ENCODE data around the gene ARHGEF1. TPM values are rescaled to one million over a fixed set of nuclear protein-coding genes. Genes with fewer than 3 reads are reported as not detected.
A peak's percentile ranks its signal among the peaks of the same experiment; 100 is the strongest.

ARHGEF1 gene
- total and polyA plus RNA-seq, 2 donors (not counting 1 experiment from before 2014, with no cell fraction given), result 646 to 886 TPM

GRCh38 chr19:41927497-41928192 lies 44.7 kb downstream of the ARHGEF1 start:
- peak; percentile 39 for DNase-seq
- peaks cover 10% of the 10 kb centered on the region for H3K79me2 ChIP-seq (ENCODE audit: control insufficient read depth, insufficient read depth, low read length)
- TF ChIP-seq EZH2 (IDR thresholded peaks at IDR 0.05; ENCODE audit: borderline replicate concordance, insufficient read depth, low read depth, low read length, poor library complexity, severe bottlenecking) (no peak), CTCF (IDR thresholded peaks at IDR 0.05) (no peak)
- ChIA-PET POLR2A (interaction anchor here (0.6 to 2.5 kb wide), 4 partner anchors 17 to 45 kb away, joined by 3 to 17 read pairs (median 4); partner anchors contain the start of gene ARHGEF1), CTCF (interaction anchor here (1.0 to 1.3 kb wide), 4 partner anchors 18 to 30 kb away, joined by 3 to 4 read pairs (median 4); no protein-coding TSS in a partner anchor)
- H4K20me1 ChIP-seq (ENCODE audit: control insufficient read depth, insufficient read depth, low read length, poor library complexity, severe bottlenecking), result no peaks in the 10 kb centered on the region
- Mint-ChIP-seq H3K4me3 (no peak overlapping the region), H3K27me3 (peaks cover 10% of the 10 kb centered on the region), H3K4me1 (peaks cover 33% of the 10 kb centered on the region), H3K9me3 (ENCODE audit: insufficient read depth) (no peaks in the 10 kb centered on the region), H3K27ac (peak overlapping the region; percentile 71)
- H2AFZ ChIP-seq (ENCODE audit: insufficient read depth, low read depth, low read length, poor library complexity, severe bottlenecking), result peak overlapping the region; percentile 83
- H3K4me1 ChIP-seq (ENCODE audit: control insufficient read depth in 2 of 2, insufficient read depth in 2 of 2, low read length in 2 of 2), result peaks cover 58 to 66% of the 10 kb centered on the region in 2 donors
- 12% methylated on average over 19 of the region's 43 CpGs for WGBS (ENCODE audit: insufficient coverage)
- peaks cover 0 to 4% (median 0%) of the 10 kb centered on the region in 3 donors for H3K9me3 ChIP-seq (ENCODE audit: control extremely low read depth in 1 of 3, control insufficient read depth in 2 of 3, insufficient read depth in 1 of 3, low read length in 2 of 3)
- peak overlapping the region; percentile 18 to 56 for H3K27ac ChIP-seq (ENCODE audit: low read length in 2 of 2)
- ATAC-seq (ENCODE audit: low read depth), result peak; percentile 39
- peaks cover 0 to 40% (median 10%) of the 10 kb centered on the region in 4 experiments for H3K27me3 ChIP-seq (replicated peaks in 1 of 4; ENCODE audit: control extremely low read depth in 1 of 4, control insufficient read depth in 3 of 4, insufficient read depth in 4 of 4, low read length in 3 of 4)
- H3K9ac ChIP-seq (ENCODE audit: low read length), result peak overlapping the region; percentile 73
- peak overlapping the region; percentile 94 for H3K4me2 ChIP-seq (replicated peaks; ENCODE audit: low read depth, low read length, poor library complexity, severe bottlenecking)
- H3K36me3 ChIP-seq (replicated peaks in 1 of 2; ENCODE audit: control extremely low read depth in 1 of 2, control insufficient read depth in 1 of 2, extremely low read depth in 1 of 2, insufficient read depth in 2 of 2, low read length in 1 of 2), result no peaks in the 10 kb centered on the region
- peak overlapping the region; percentile 49 to 72 (median 60) for H3K4me3 ChIP-seq (ENCODE audit: control extremely low read depth in 1 of 5, extremely low read depth in 1 of 5, insufficient read depth in 1 of 5, low read depth in 2 of 5, low read length in 4 of 5)
- intact Hi-C loops (cut with micrococcal nuclease), result loop anchor here (2.0 kb wide), 2 partner anchors 13 to 17 kb away; no protein-coding TSS in a partner anchor
